ENCODE measurements around the gene CCDC160.

- no peak for TF ChIP-seq CTCF (conservative IDR thresholded peaks at IDR 0.05; ENCODE audit: low read depth, low read length)
- no peak for TF ChIP-seq EZH2 (IDR thresholded peaks at IDR 0.05; ENCODE audit: low read length, unreplicated experiment)
- TF ChIP-seq EZH2phosphoT487 (IDR thresholded peaks at IDR 0.05; ENCODE audit: borderline replicate concordance, low read length), result no peak
Observed at GRCh38 chrX:134206221-134206620, 30.8 kb upstream of the CCDC160 start.
